NCI-H2196 (cell line): ENCODE data around the gene GNAT3.

ENCODE experiments used
- DNase-seq: peaks from one replicate; lab custom pipeline; 2025; ENCODE audit not compliant: unreplicated experiment; lab: John Stamatoyannopoulos, UW

Gene GNAT3

DNA sequence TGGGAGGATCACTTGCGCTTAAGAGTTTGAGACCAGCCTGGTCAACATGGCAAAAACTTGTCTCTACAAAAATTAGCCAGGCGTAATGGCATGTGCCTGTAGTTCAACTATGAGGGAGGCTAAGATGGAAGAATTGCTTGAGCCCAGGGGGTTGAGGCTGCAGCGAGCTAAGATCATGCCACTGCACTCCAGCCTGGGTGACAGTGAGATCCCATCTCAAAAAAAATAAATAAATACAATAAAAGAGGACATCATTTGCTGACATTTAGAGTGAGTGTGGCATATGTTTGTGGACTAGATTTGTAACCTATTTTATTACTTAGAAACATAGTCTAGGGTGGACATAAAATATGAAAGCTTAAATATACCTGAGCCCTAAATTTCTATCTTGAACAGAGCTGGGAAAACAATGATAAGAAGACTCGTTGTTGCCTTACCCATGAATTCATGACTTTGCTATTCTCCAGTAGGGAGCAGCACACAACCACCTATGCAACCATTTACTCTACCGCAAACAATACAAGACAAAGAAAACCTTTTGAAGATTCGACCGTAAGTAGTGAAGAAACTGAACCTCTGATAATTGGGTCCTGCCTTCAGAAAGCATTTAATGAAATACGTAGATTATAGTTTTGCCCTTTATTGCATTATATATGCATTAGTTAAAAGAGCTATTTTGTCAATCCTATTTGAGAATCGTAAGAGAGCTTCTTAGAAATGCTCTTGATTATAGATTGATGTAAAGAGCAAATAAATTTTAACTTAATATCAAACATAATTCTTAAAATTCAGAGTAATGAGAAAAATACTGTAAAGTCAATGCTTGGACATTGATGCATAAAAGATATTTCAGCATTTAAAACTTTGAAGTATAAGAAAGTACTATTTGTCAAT is 83.5 kb downstream of the GNAT3 start:
- no peak for DNase-seq

DNA sequence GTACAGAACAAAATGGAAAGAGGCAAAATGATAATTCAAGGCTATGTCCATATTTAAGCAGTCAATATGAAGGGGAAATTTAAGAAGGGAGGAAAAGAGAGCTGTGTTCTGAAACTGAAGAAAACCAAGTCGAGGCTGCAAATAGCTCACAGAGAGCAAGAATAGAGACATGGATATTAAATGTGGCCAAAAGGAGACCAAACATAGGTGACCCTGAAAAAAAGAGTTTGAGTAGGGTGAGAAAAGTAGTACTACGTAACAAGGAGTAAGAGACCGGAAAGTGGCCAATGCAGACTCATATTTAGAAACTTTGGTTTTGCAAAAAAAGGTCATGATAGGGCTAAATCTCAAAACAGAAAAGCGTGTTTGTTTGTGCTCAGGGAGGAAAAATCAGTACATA is 84.6 kb downstream of the GNAT3 start:
- DNase-seq = no peak

DNA sequence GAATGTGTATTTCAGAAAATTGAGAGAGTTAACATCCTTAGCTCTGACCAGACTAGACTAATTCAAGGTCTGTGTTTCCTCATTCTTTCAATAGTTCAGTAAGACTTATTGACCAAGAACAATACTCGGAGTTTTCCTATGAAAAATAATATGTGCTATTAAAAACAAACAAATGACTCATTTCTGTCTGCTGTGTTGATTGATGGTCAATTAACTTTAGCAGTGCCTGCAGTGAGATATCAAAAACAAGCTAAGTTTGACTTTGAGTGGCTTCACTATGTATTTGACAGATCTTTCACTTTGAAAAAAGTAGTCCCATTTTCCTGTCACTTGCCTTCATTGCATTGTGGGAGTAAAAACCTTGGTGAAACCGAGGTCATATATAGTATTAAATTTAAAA is 91.0 kb downstream of the GNAT3 start:
- no peak for DNase-seq

DNA sequence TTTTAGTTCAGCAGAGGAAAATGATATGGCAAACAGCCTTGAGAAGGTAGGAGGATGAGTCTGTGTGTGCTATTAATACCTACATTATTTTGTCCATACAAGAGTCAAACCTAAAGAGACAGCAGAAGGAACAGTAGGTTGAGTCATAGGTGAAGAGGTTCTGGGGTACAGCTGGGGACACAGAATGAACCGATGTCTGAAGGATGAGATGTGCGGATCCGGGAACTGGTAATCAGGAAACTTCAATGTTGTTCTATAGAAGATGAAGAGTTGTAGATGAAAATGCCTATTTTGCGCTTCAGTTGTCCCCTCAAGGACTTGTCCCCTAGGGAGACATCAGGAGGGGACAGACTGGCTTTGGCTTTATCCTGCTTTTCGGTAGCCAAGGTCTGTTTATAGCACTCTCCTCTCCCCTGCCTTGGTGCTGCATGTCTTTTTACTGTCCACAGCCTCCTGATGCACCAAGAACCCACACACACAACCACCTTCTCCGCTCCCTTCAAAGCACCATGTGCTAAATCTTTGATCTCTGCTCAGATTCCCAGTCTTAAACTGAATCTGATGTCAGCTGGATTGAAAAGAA is 94.6 kb downstream of the GNAT3 start:
- no peak for DNase-seq

DNA sequence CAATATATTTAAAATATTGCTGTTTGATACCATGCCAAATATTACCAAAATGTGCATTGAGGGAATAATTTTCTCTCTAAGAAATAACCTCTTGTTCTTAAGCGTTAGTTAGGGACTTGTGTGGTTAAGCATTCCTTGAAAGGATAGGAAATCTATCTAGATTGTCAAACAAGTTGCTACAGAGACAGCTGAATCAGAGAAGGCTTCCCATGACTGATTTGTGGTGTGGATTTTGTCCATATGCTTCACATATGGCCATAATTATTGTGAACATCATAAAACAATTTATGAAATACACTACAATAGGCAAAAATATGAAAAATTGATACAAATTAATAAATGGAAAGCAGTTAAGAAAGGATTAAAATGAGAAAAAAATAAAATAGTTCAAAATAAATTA is 96.3 kb downstream of the GNAT3 start:
- DNase-seq = no peak

DNA sequence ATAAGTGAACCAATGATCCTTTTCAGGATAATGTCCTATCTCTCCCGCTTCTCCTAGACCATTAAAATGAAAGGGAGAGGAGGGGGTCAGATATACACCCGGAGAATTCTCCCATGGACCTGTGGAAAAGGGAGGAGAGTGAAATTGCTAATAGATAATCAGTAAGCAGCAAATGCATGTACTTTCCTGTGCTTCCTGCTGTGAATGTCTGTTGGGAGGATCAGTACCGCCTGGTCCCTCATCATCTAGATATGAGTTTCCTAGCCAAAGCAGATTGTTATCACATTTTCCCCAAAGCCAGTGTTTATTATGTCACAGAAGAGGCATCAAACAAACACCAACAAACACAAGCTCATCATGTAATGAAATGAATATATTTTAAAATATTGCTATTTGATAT is 96.8 kb downstream of the GNAT3 start:
- no peak for DNase-seq

DNA sequence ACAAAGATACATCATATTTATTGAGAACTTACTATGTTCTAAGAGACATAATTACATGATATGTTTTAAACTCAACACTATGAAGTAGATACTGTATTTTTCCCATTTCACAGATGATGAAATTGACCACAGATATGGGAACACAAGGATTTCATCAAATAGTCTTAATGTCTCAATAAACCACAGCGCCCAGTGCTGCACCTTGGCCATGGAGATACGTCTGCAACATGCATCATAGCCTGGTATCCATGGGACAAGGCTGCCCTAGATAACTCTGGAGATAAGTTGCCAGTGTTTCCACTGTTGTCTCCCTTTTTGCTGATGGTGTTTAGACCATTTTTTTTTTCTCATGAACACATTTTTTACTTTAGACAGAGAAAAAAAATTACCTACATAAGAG is 97.5 kb downstream of the GNAT3 start:
- DNase-seq = no peak

DNA sequence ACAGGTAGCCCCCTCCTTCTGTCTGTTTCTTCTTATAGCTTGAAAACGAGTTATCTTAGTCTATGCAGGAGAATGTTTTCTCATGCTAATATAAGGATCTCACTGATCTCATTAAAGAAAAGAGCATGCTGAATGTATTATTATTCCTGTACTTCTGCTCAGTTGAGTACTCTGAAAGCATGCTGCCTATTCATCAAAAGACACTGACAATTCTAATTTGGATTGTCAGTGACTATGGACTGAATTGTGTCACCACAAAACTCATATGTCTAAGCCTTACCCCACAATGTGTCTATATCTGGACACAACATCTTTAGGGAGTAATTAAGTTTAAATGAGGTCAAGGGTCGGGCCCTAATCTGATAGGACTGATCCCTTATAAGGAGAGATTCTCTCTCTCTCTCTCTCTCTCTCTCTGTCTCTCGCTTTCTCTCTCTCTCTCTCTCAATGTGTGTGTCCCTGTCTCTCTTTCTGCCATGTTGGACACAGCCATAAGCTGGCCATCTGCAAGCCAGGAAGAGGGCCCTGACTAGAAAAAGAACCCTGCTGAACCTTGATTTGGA is 98.4 kb downstream of the GNAT3 start:
- DNase-seq = no peak

DNA sequence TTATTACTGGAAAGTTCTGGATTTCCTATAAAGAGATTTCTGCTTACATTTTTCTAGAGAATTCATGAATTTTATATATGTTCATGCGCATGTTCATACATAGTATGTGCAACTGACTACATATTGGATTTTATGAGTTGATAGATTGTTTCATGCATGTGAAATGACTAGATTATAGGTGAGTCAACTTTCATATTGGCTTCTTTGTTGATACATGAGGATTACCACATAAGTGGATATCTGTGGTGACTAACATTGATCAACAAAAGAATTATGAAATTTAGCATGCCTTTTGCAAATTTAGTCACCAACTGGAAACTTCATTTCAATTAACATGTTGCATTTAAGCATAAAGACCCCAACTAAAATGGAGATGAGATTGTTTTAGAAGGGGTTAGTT is 99.0 kb downstream of the GNAT3 start:
- DNase-seq = no peak

DNA sequence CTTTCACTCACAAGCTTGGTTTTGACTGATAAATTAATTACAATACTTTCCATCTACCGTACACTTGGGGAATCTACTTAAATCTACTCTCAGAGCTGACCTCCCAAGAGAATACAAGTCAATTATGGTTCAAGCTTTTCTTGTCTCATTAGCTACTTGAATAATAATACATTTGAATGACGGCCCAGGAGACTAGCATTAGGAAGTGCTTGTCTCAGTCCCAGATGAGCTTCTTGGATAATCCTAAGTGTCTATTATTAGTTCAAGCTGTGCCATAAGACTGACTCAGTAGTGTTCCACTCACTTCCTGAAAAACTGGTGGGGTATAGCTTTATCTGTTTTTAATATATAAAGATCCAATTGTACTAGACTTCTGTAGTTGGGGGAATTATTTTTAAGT is 100.2 kb downstream of the GNAT3 start:
- no peak for DNase-seq

DNA sequence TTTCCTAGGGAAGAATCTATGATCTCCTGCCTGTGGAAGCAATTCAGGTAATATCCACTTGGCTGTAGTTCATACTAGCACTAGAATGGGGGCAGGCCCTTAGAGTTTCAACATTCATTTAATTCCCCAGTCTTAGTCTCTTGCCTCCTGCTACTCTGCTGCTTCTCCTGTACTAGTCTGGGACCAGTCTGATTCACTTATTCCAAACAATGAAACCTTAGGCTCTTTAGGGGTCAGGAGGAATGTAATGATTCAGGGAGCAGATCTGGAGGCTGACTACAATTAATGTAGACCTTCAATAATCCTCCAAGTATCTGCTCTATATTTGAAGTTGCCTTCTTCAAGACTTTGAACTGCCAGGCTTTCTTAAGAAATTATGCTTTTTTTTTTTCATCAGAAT is 101.8 kb downstream of the GNAT3 start:
- no peak for DNase-seq
